Esophagus (tissue), 2 donors: ENCODE data around the gene CNOT10. TPM values are rescaled to one million over a fixed set of nuclear protein-coding genes. Genes with fewer than 3 reads are reported as not detected.
"Not testable (repeated sequence)": the region's sequence is repeated elsewhere in the genome, so short reads cannot be mapped to it uniquely, and the experiment has no call there.

Experiments used
- H3K27ac ChIP-seq, 2 donors: one replicate each; pipeline ENCODE4 v1.5.1; 2013; ENCODE audit warnings: low read depth in 2 of 2, mild to moderate bottlenecking in 2 of 2, inconsistent platforms in 1 of 2, low read length in 1 of 2, moderate library complexity in 1 of 2
- H3K27me3 ChIP-seq, 2 donors: one replicate each; pipeline ENCODE4 v1.6.1; 2013; ENCODE audit warnings: low read length in 2 of 2, control low read depth in 1 of 2, mild to moderate bottlenecking in 1 of 2; ENCODE audit not compliant: insufficient read depth in 2 of 2, control insufficient read depth in 1 of 2
- H3K36me3 ChIP-seq, 2 donors: one replicate each; pipeline ENCODE4 v1.6.1; 2013; ENCODE audit warnings: low read length in 1 of 2; ENCODE audit not compliant: control insufficient read depth in 2 of 2, insufficient read depth in 2 of 2
- H3K4me1 ChIP-seq, 2 donors: one replicate each; pipeline ENCODE4 v1.6.1; 2013; ENCODE audit warnings: low read length in 1 of 2; ENCODE audit not compliant: control insufficient read depth in 2 of 2, insufficient read depth in 2 of 2
- H3K4me3 ChIP-seq, 2 donors: one replicate each; pipeline ENCODE4 v1.5.1; 2013; ENCODE audit warnings: low read length in 2 of 2, mild to moderate bottlenecking in 2 of 2, low read depth in 1 of 2, moderate library complexity in 1 of 2
- H3K9me3 ChIP-seq, 2 donors: one replicate each; pipeline ENCODE4 v1.6.1; 2013; ENCODE audit warnings: mild to moderate bottlenecking in 2 of 2, low read depth in 1 of 2, low read length in 1 of 2, moderate library complexity in 1 of 2; ENCODE audit not compliant: control insufficient read depth in 2 of 2, insufficient read depth in 1 of 2
- WGBS, 2 donors: extraction: QIAGEN DNeasy Blood & Tissue Kit; methylation state at CpG; one replicate each; pipeline ENCODE4 v1.1.7; 2013; 5-methylcytosine and 5-hydroxymethylcytosine counted together
- polyA plus RNA-seq, 2 donors: library from polyadenylated mRNA; stranded (reverse); fragments of 200-250 nt; gene quantifications; one replicate each; pipeline ENCODE4 v1.2.3, GENCODE V29; 2013
- donor health status: healthy with polysubstance abuse.
- donor health status: Bipolar disorder and iron deficiency.

The CNOT10 gene
- polyA plus RNA-seq, 2 donors, result 11.7 to 12.8 TPM

- no peaks in the 10 kb centered on the region for H3K36me3 ChIP-seq
- WGBS, 2 donors, result 89 to 96% methylated on average over 3 of the region's 3 CpGs
Measured at GRCh38 chr3:32660634-32661033, 24.4 kb upstream of the CNOT10 start.

GRCh38 chr3:32662647-32663046 is 22.3 kb upstream of the CNOT10 start:
- Histone ChIP-seq H3K36me3 (no peaks in the 10 kb centered on the region), H3K4me3 (no peak overlapping the region), H3K4me1 (no peaks in the 10 kb centered on the region), H3K9me3 (no peaks in the 10 kb centered on the region), H3K27me3 (no peaks in the 10 kb centered on the region), H3K27ac (no peak overlapping the region)

More at GRCh38 chr3:32660634-32661033, 24.4 kb upstream of the CNOT10 start:
- Histone ChIP-seq H3K27ac (no peak overlapping the region), H3K9me3 (no peaks in the 10 kb centered on the region), H3K4me3 (no peak overlapping the region), H3K4me1 (no peaks in the 10 kb centered on the region), H3K27me3 (no peaks in the 10 kb centered on the region)

GRCh38 chr3:32664630-32665075 is 20.3 kb upstream of the CNOT10 start:
- 46 to 50% methylated on average over 5 of the region's 5 CpGs for WGBS, 2 donors
- H3K27ac ChIP-seq, H3K36me3 ChIP-seq, H3K4me1 ChIP-seq, H3K4me3 ChIP-seq, H3K27me3 ChIP-seq, H3K9me3 ChIP-seq: not testable (repeated sequence)

DNA sequence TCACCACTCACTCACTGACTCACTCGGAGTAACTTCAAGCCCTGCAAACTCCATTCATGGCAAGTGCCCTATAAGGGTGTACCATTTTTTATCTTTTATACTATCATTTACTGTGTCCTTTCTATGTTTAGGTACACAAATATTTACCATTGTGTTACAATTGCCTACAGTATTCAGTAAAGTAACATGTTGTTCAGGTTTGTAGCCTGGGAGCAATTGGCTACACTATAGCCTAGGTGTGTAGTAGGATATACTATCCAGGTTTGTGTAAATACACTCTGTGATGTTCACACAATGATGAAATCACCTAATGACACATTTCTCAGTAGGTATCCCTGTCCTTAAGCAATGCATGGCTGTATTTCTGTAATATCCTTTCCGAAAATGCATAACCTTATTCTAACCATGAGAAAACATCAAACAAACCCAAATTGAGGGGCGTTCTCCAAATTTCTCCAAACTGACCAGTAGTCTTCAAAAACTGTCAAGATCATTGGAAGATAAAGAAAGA is 17.9 kb upstream of the CNOT10 start:
- Histone ChIP-seq H3K27ac (no peak overlapping the region), H3K27me3 (peaks cover 0 to 2% of the 10 kb centered on the region in 2 donors), H3K9me3 (no peaks in the 10 kb centered on the region), H3K4me3 (no peak overlapping the region), H3K36me3 (no peaks in the 10 kb centered on the region), H3K4me1 (no peaks in the 10 kb centered on the region)
- 85 to 91% methylated on average over 3 of the region's 3 CpGs for WGBS, 2 donors

- WGBS, 2 donors, result 91 to 95% methylated on average over 6 of the region's 6 CpGs
Measured at GRCh38 chr3:32669226-32669625, 15.8 kb upstream of the CNOT10 start.

DNA sequence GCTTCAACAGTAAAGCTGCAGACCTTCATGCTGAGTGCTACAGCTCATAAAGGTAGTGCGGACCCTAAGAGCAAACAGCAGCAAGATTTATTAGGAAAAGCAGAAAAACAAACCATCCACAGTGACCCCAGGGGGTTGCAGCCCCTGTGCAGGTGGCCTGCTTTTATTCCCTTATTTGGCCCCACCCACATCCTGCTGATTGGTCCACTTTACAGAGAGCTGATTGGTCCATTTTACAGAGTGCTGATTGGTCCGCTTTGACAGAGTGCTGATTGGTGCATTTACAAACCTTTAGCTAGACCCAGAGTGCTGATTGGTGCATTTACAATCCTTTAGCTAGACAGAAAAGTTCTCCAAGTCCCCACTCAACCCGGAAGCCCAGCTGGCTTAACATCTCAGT is 11.3 kb upstream of the CNOT10 start:
- not testable (repeated sequence) for H3K4me1 ChIP-seq, H3K27me3 ChIP-seq, H3K36me3 ChIP-seq, H3K9me3 ChIP-seq, H3K27ac ChIP-seq, H3K4me3 ChIP-seq
- WGBS, 2 donors, result 80 to 94% methylated on average over 3 of the region's 3 CpGs

More at GRCh38 chr3:32669226-32669625, 15.8 kb upstream of the CNOT10 start:
- not testable (repeated sequence) for H3K4me3 ChIP-seq, H3K4me1 ChIP-seq, H3K27me3 ChIP-seq, H3K27ac ChIP-seq, H3K9me3 ChIP-seq, H3K36me3 ChIP-seq

GRCh38 chr3:32675164-32675563 is 9.8 kb upstream of the CNOT10 start:
- 84 to 85% methylated on average over 1 to 2 of the region's 2 CpGs for WGBS, 2 donors
- Histone ChIP-seq H3K36me3 (no peaks in the 10 kb centered on the region), H3K27ac (no peak overlapping the region), H3K4me3 (no peak overlapping the region), H3K27me3 (peaks cover 0 to under 1% of the 10 kb centered on the region in 2 donors), H3K9me3 (no peaks in the 10 kb centered on the region), H3K4me1 (no peaks in the 10 kb centered on the region)

GRCh38 chr3:32675650-32676049 is 9.3 kb upstream of the CNOT10 start:
- no peaks in the 10 kb centered on the region for H3K4me1 ChIP-seq
- H3K4me3 ChIP-seq, result no peak overlapping the region
- no peak overlapping the region for H3K27ac ChIP-seq
- H3K27me3 ChIP-seq, result no peaks in the 10 kb centered on the region
- no peaks in the 10 kb centered on the region for H3K9me3 ChIP-seq
- no peaks in the 10 kb centered on the region for H3K36me3 ChIP-seq
- WGBS, 2 donors, result 68 to 74% methylated on average over 1 of the region's 1 CpG

GRCh38 chr3:32681811-32682210 is 3.2 kb upstream of the CNOT10 start:
- no peaks in the 10 kb centered on the region for H3K4me1 ChIP-seq
- no peaks in the 10 kb centered on the region for H3K9me3 ChIP-seq
- WGBS, 2 donors, result 62 to 71% methylated on average over 4 of the region's 4 CpGs
- H3K4me3 ChIP-seq, result no peak overlapping the region
- no peak overlapping the region for H3K27ac ChIP-seq
- H3K36me3 ChIP-seq, result no peaks in the 10 kb centered on the region
- no peaks in the 10 kb centered on the region for H3K27me3 ChIP-seq

DNA sequence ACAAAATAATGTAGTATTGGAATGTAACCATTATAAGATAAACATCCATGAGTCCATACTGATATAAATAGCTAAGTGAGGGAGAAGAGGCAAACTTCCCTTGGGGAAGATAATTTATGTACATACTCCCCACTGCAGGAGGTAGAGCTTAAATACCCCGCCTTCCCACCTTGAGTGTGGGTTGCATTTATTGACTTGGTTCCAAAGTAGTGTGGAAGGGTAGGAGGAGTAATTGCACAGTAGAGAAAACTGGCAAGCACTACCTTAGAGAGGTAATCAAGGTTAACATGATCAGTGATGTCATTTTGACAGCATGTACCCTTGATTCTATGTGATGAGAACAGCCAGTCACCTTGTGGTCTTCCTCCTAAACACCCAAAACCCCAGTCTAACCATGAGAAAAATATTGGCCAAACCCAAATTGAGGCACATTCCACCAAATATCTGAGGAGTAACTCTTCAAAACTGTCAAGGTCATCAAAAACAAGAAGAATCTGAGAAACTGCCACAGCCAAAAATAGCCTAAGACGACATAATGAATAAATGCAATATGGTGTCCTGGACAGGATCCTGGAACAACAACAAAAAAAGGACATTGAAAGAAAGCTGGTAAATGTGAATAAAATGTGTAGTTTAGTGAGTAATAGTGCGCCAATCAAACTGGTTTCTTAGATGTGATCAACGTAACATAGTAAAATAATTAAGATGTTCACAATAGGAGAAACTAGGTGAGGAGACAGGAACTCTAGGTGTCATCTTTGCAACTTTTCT is 774 bp upstream of the CNOT10 start:
- H3K27me3 ChIP-seq, result no peaks in the 10 kb centered on the region
- H3K4me1 ChIP-seq, result no peaks in the 10 kb centered on the region
- no peaks in the 10 kb centered on the region for H3K9me3 ChIP-seq
- WGBS, 2 donors, result 37 to 39% methylated on average over 4 of the region's 4 CpGs
- no peaks in the 10 kb centered on the region for H3K36me3 ChIP-seq
- H3K27ac ChIP-seq, result peak overlapping the region in 1 of 2 donors; percentile 83
- H3K4me3 ChIP-seq, result peak overlapping the region; percentile 91 to 97
